Thoracic aorta (tissue), 2 donors: ENCODE measurements around the gene ATXN1. TPM values are rescaled to one million over a fixed set of nuclear protein-coding genes. Genes with fewer than 3 reads are reported as not detected.

Experiments used
- ATAC-seq: fragments of 150-250 bp; one replicate; pipeline ENCODE4 v1.8.0; 2017; ENCODE audit warnings: low read depth; ENCODE audit not compliant: insufficient number of reproducible peaks, low FRiP score
- DNase-seq: peaks from one replicate; pipeline ENCODE4 v3.0.0-alpha.2; 2020; ENCODE audit warnings: low spot score
- H3K27ac ChIP-seq, 2 donors: fragments of 200-600 bp; sonication (generic); 1 replicate in 1 of 2; 2 replicates in 1 of 2; pipeline ENCODE4 v1.5.1; 2016; ENCODE audit warnings: mild to moderate bottlenecking in 2 of 2, moderate library complexity in 2 of 2
- H3K27me3 ChIP-seq: fragments of 200-600 bp; sonication (generic); replicated peaks from 2 replicates; pipeline ENCODE4 v1.6.0; 2016; ENCODE audit warnings: mild to moderate bottlenecking; ENCODE audit not compliant: insufficient read depth
- H3K36me3 ChIP-seq: fragments of 200-600 bp; sonication (generic); one replicate; pipeline ENCODE4 v1.5.1; 2016
- H3K4me1 ChIP-seq, 2 donors: fragments of 200-600 bp; sonication (generic); 1 replicate in 1 of 2; 2 replicates in 1 of 2; pipeline versions ENCODE4 v1.5.1 to v1.6.0; 2016; ENCODE audit warnings: low read depth in 2 of 2, mild to moderate bottlenecking in 1 of 2; ENCODE audit not compliant: control insufficient read depth in 1 of 2
- H3K4me3 ChIP-seq: fragments of 200-600 bp; sonication (generic); 2 replicates; pipeline ENCODE4 v1.5.1; 2016; ENCODE audit warnings: mild to moderate bottlenecking
- H3K9me3 ChIP-seq: fragments of 200-600 bp; sonication (generic); 2 replicates; pipeline ENCODE4 v1.5.1; 2016
- total RNA-seq, 2 donors: library from RNA; depleted of rRNA; stranded (reverse); fragments of >200 nt; gene quantifications; one replicate each; pipeline versions ENCODE4 v1.1.0 to v1.2.3, GENCODE V29; 2016
- TF ChIP-seq, protein P1 (sequence below): fragments of 200-600 bp; sonication (generic); IDR thresholded peaks from one replicate; pipeline ENCODE4 v1.5.1; 2019; ENCODE audit warnings: antibody characterized with exemption

Gene ATXN1
- total RNA-seq, 2 donors from 2014 or later: 59.8 to 62.4 TPM

GRCh38 chr6:16425881-16426615 is 335.2 kb downstream of the ATXN1 start:
- DNase-seq (no peak), ATAC-seq (no peak)
- H3K27me3 ChIP-seq: no peaks in the 10 kb centered on the region
- no peak overlapping the region for H3K27ac ChIP-seq
- no peaks in the 10 kb centered on the region for H3K36me3 ChIP-seq
- no peak overlapping the region for H3K4me3 ChIP-seq
- TF ChIP-seq, protein P1, sequence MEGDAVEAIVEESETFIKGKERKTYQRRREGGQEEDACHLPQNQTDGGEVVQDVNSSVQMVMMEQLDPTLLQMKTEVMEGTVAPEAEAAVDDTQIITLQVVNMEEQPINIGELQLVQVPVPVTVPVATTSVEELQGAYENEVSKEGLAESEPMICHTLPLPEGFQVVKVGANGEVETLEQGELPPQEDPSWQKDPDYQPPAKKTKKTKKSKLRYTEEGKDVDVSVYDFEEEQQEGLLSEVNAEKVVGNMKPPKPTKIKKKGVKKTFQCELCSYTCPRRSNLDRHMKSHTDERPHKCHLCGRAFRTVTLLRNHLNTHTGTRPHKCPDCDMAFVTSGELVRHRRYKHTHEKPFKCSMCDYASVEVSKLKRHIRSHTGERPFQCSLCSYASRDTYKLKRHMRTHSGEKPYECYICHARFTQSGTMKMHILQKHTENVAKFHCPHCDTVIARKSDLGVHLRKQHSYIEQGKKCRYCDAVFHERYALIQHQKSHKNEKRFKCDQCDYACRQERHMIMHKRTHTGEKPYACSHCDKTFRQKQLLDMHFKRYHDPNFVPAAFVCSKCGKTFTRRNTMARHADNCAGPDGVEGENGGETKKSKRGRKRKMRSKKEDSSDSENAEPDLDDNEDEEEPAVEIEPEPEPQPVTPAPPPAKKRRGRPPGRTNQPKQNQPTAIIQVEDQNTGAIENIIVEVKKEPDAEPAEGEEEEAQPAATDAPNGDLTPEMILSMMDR: no peak
- no peaks in the 10 kb centered on the region for H3K9me3 ChIP-seq
- H3K4me1 ChIP-seq: peaks cover 7 to 36% of the 10 kb centered on the region in 2 donors

GRCh38 chr6:16421462-16421960 is 339.7 kb downstream of the ATXN1 start:
- Histone ChIP-seq H3K27ac (peak overlapping the region in 1 of 2 donors; percentile 25), H3K4me1 (peaks cover 4 to 24% of the 10 kb centered on the region in 2 donors), H3K9me3 (no peaks in the 10 kb centered on the region), H3K36me3 (no peaks in the 10 kb centered on the region), H3K27me3 (no peaks in the 10 kb centered on the region), H3K4me3 (peak overlapping the region; percentile 43)
- ATAC-seq: no peak
- TF ChIP-seq, protein P1: no peak
- DNase-seq: no peak

- H3K4me1 ChIP-seq: peaks cover 4 to 24% of the 10 kb centered on the region in 2 donors
- peak overlapping the region; percentile 43 for H3K4me3 ChIP-seq
- H3K27me3 ChIP-seq: no peaks in the 10 kb centered on the region
- no peaks in the 10 kb centered on the region for H3K36me3 ChIP-seq
- H3K27ac ChIP-seq: peak overlapping the region; percentile 19 to 25
- H3K9me3 ChIP-seq: no peaks in the 10 kb centered on the region
- TF ChIP-seq, protein P1: no peak
- DNase-seq: no peak
- ATAC-seq: peak; percentile 57
These were observed 340.4 kb downstream of the ATXN1 start for GRCh38 chr6:16420715-16421461.

DNA sequence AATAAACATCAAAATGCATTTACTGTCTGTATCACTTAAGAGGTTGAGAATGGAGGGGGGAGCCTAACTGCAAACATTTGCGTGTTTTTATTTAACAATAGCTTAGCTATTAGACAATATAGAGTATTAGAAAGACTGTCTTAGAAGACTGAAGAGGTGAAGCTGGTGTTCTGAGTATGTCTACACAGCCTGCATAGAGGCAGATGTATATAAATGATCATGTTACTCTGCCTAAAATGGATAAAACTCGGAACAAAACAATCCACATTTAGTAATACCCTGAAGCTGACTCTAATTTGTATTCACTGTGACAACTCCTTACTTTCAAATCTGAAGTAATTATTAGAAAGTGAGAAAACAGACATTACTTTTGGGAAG is 340.9 kb downstream of the ATXN1 start:
- H3K4me3 ChIP-seq: no peak overlapping the region
- TF ChIP-seq, protein P1: no peak
- ATAC-seq (no peak), DNase-seq (no peak)
- peaks cover 4 to 24% of the 10 kb centered on the region in 2 donors for H3K4me1 ChIP-seq
- no peaks in the 10 kb centered on the region for H3K36me3 ChIP-seq
- H3K27me3 ChIP-seq: no peaks in the 10 kb centered on the region
- peak overlapping the region; percentile 19 to 25 for H3K27ac ChIP-seq
- H3K9me3 ChIP-seq: no peaks in the 10 kb centered on the region

DNA sequence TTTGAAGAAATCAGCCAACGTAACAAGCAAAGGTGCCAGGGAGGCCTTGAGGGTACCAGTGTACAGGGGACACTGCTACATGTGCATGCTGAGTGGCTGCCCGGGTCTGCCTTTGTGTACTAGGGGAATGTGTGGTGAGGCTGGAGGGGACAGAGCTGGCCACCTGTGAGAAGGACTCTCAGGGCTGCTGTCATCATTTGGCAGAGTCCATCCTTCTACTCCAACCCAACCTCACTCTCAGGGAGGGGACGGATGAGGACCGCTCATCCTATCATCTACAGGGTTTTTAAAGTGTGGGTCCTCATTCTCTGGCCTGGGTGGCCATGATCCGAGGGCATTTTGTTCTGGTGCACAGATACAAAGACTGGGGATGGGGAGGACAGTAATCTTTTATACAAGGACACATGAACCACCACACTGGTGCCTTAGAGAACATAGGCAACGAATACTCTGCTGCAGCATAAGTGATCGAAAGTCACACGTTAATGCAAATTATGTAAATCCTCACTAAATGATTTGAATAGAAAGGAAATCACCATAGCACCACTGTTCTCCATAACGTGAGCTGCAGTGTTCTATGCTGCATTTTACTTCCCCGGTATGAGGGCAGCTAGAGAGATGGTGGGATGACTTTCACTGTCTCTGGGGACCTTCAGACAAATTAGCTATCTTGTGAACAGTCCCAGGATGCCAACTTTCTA is 341.5 kb downstream of the ATXN1 start:
- Histone ChIP-seq H3K27me3 (no peaks in the 10 kb centered on the region), H3K36me3 (no peaks in the 10 kb centered on the region), H3K4me3 (no peak overlapping the region), H3K27ac (peak overlapping the region in 1 of 2 donors; percentile 19), H3K4me1 (peaks cover 4 to 24% of the 10 kb centered on the region in 2 donors), H3K9me3 (no peaks in the 10 kb centered on the region)
- DNase-seq (no peak), ATAC-seq (no peak)
- TF ChIP-seq, protein P1: no peak
